Measurements from ENCODE around the gene FOXJ1.

- TF ChIP-seq CTCF (IDR thresholded peaks at IDR 0.05): no peak
- TF ChIP-seq EP300 (IDR thresholded peaks at IDR 0.05; ENCODE audit: borderline replicate concordance in 1 of 2, low read depth in 1 of 2, low read length in 1 of 2): no peak
- TF ChIP-seq, protein P1, sequence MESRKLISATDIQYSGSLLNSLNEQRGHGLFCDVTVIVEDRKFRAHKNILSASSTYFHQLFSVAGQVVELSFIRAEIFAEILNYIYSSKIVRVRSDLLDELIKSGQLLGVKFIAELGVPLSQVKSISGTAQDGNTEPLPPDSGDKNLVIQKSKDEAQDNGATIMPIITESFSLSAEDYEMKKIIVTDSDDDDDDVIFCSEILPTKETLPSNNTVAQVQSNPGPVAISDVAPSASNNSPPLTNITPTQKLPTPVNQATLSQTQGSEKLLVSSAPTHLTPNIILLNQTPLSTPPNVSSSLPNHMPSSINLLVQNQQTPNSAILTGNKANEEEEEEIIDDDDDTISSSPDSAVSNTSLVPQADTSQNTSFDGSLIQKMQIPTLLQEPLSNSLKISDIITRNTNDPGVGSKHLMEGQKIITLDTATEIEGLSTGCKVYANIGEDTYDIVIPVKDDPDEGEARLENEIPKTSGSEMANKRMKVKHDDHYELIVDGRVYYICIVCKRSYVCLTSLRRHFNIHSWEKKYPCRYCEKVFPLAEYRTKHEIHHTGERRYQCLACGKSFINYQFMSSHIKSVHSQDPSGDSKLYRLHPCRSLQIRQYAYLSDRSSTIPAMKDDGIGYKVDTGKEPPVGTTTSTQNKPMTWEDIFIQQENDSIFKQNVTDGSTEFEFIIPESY (IDR thresholded peaks at IDR 0.05; ENCODE audit: borderline replicate concordance, low read depth): no peak
- TF ChIP-seq GABPA (IDR thresholded peaks at IDR 0.05; ENCODE audit: low read depth): no peak
- no peak for TF ChIP-seq SMC3 (IDR thresholded peaks at IDR 0.05; ENCODE audit: low read depth, low read length)
- no peak for TF ChIP-seq YY1 (IDR thresholded peaks at IDR 0.05; ENCODE audit: low read depth)
- TF ChIP-seq USF1 (IDR thresholded peaks at IDR 0.05; ENCODE audit: borderline replicate concordance, low read depth): no peak
- no peak for TF ChIP-seq POLR2AphosphoS5 (IDR thresholded peaks at IDR 0.05; ENCODE audit: low read depth, low read length)
- no peak for TF ChIP-seq IRF3 (IDR thresholded peaks at IDR 0.05; ENCODE audit: low read depth, low read length)
Observed at GRCh38 chr17:76097716-76098295, 43.2 kb downstream of the FOXJ1 start.
